Fibroblast of the aortic adventitia (primary cell): ENCODE data around the gene IMMT. TPM values are rescaled to one million over a fixed set of nuclear protein-coding genes. Genes with fewer than 3 reads are reported as not detected.
"Not testable (repeated sequence)": the region's sequence is repeated elsewhere in the genome, so short reads cannot be mapped to it uniquely, and the experiment has no call there.

Source experiments
- DNase-seq: peaks from one replicate; pipeline ENCODE4 v3.0.0-alpha.2; 2010; ENCODE audit warnings: low read depth
- H3K4me3 ChIP-seq: 2 replicates; pipeline ENCODE4 v1.5.1; 2011; ENCODE audit warnings: low read depth, mild to moderate bottlenecking, control low read depth, low read length, moderate library complexity
- CTCF ChIP-seq: IDR thresholded peaks from 2 replicates; pipeline ENCODE4 v1.5.1; 2011; ENCODE audit warnings: mild to moderate bottlenecking, low read length, control low read depth, inconsistent platforms; ENCODE audit not compliant: insufficient read depth
- total RNA-seq: library from RNA; depleted of rRNA; stranded (reverse); fragments of >200 nt; gene quantifications from 2 replicates; pipeline ENCODE4 v1.2.3, GENCODE V29; 2012; ENCODE audit warnings: low replicate concordance

Gene IMMT
- total RNA-seq, 1 donor = 76.6 TPM

- no peak for TF ChIP-seq CTCF
- no peak for DNase-seq
- no peak overlapping the region for H3K4me3 ChIP-seq
Measured at GRCh38 chr2:86232373-86232784, 37.1 kb upstream of the IMMT start.

GRCh38 chr2:86231680-86232372 lies 36.6 kb upstream of the IMMT start:
- no peak for DNase-seq
- no peak overlapping the region for H3K4me3 ChIP-seq
- TF ChIP-seq CTCF = no peak

GRCh38 chr2:86230961-86231360 lies 35.7 kb upstream of the IMMT start:
- H3K4me3 ChIP-seq = no peak overlapping the region
- no peak for TF ChIP-seq CTCF
- DNase-seq = no peak

GRCh38 chr2:86229221-86229620 lies 34.0 kb upstream of the IMMT start:
- no peak for DNase-seq
- no peak overlapping the region for H3K4me3 ChIP-seq
- TF ChIP-seq CTCF = no peak

- H3K4me3 ChIP-seq, DNase-seq: not testable (repeated sequence)
Measured at GRCh38 chr2:86228574-86228973, 33.3 kb upstream of the IMMT start.

- TF ChIP-seq CTCF = no peak
- DNase-seq = no peak
- H3K4me3 ChIP-seq = no peak overlapping the region
Measured at GRCh38 chr2:86227685-86228084, 32.4 kb upstream of the IMMT start.

- H3K4me3 ChIP-seq = no peak overlapping the region
- DNase-seq = no peak
- TF ChIP-seq CTCF = no peak
Measured at GRCh38 chr2:86226636-86227520, 31.6 kb upstream of the IMMT start.
